GM18907 (cell line): Measurements from ENCODE around the gene DEFB112.
A peak's percentile ranks its signal among the peaks of the same experiment; 100 is the strongest.

Source experiments
- ATAC-seq: cut with Tn5 transposase; IDR thresholded peaks from one replicate; pipeline ENCODE4 v1.9.1; 2021; ENCODE audit warnings: mild to moderate bottlenecking, moderate library complexity; ENCODE audit not compliant: unreplicated experiment

Gene DEFB112

GRCh38 chr6:50049829-50050228, at the start of gene DEFB112:
TSS of gene DEFB112 (minus strand) at chr6:50049929. CDS start at chr6:50049869, 60 bp downstream.
- ATAC-seq, result no peak

GRCh38 chr6:50098641-50098993, 48.9 kb upstream of the DEFB112 start:
- no peak for ATAC-seq

GRCh38 chr6:50097966-50098640, 48.4 kb upstream of the DEFB112 start:
- no peak for ATAC-seq

GRCh38 chr6:50096296-50096695, 46.6 kb upstream of the DEFB112 start:
- ATAC-seq, result no peak

- ATAC-seq, result no peak
Observed at GRCh38 chr6:50093938-50094272, 44.2 kb upstream of the DEFB112 start.

GRCh38 chr6:50093116-50093937, 43.6 kb upstream of the DEFB112 start:
- no peak for ATAC-seq

GRCh38 chr6:50091641-50092040, 41.9 kb upstream of the DEFB112 start:
- ATAC-seq, result no peak

GRCh38 chr6:50089911-50090310, 40.2 kb upstream of the DEFB112 start:
- ATAC-seq, result no peak

GRCh38 chr6:50087231-50087954, 37.7 kb upstream of the DEFB112 start:
- ATAC-seq, result no peak

GRCh38 chr6:50077385-50077784, 27.7 kb upstream of the DEFB112 start:
- no peak for ATAC-seq

- ATAC-seq, result no peak
Observed at GRCh38 chr6:50076431-50076830, 26.7 kb upstream of the DEFB112 start.

GRCh38 chr6:50071921-50072320, 22.2 kb upstream of the DEFB112 start:
- ATAC-seq, result no peak

- ATAC-seq, result no peak
Observed at GRCh38 chr6:50070101-50070500, 20.4 kb upstream of the DEFB112 start.

GRCh38 chr6:50062051-50062450, 12.3 kb upstream of the DEFB112 start:
- ATAC-seq, result peak; percentile 48

- ATAC-seq, result no peak
Observed at GRCh38 chr6:50056242-50056641, 6.5 kb upstream of the DEFB112 start.

- ATAC-seq, result no peak
Observed at GRCh38 chr6:50047026-50047425, 2.7 kb downstream of the DEFB112 start.

- no peak for ATAC-seq
Observed at GRCh38 chr6:50030777-50031562, 18.8 kb downstream of the DEFB112 start.

GRCh38 chr6:50030350-50030749, 19.4 kb downstream of the DEFB112 start:
- no peak for ATAC-seq

GRCh38 chr6:50025258-50025657, 24.5 kb downstream of the DEFB112 start:
- no peak for ATAC-seq

GRCh38 chr6:50021894-50022293, 27.8 kb downstream of the DEFB112 start, which contains the start of gene DEFB110:
TSS of gene DEFB110 (minus strand) at chr6:50021994. CDS start at chr6:50021935, 59 bp downstream.
- no peak for ATAC-seq

GRCh38 chr6:50007819-50008218, 41.9 kb downstream of the DEFB112 start:
- ATAC-seq, result no peak
